ENCODE data around the gene CRNKL1.

The CRNKL1 gene

DNA sequence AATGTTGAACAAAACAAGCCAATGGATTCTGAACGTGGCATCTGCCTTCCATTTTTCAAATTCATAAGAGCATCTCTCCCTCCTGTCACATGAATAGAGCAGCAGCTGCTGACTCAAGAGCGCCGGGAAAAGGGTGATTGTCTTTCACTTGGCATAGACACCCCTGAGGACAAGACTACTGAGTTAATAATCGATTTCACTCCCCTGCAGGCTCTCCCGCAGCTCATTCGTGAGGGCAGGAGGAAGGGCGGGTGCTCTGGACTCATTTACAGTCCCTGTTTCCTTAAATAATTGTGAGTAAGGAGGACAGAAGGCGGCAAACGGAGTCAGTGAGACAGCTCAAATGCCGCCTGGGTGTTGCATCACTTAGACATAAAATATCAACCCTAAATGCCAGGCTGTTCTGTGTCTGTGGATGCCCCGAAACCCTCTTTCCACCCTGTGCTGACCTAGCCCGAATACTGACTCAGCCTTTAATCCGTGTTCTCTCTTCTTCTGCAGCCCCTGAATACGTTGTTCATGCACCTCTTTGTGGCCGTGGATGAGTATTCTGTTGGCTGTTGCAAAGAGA is 21.6 kb upstream of the CRNKL1 start:
- H2AFZ ChIP-seq (ENCODE audit: low read depth, low read length, severe bottlenecking) = no peak overlapping the region
- TF ChIP-seq EZH2phosphoT487 (conservative IDR thresholded peaks at IDR 0.05; ENCODE audit: low read length) = no peak
- TF ChIP-seq, protein P1, sequence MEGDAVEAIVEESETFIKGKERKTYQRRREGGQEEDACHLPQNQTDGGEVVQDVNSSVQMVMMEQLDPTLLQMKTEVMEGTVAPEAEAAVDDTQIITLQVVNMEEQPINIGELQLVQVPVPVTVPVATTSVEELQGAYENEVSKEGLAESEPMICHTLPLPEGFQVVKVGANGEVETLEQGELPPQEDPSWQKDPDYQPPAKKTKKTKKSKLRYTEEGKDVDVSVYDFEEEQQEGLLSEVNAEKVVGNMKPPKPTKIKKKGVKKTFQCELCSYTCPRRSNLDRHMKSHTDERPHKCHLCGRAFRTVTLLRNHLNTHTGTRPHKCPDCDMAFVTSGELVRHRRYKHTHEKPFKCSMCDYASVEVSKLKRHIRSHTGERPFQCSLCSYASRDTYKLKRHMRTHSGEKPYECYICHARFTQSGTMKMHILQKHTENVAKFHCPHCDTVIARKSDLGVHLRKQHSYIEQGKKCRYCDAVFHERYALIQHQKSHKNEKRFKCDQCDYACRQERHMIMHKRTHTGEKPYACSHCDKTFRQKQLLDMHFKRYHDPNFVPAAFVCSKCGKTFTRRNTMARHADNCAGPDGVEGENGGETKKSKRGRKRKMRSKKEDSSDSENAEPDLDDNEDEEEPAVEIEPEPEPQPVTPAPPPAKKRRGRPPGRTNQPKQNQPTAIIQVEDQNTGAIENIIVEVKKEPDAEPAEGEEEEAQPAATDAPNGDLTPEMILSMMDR (IDR thresholded peaks at IDR 0.05; ENCODE audit: insufficient read depth, low read length, poor library complexity, severe bottlenecking) = no peak
- H3K27me3 ChIP-seq (ENCODE audit: low read length) = no peaks in the 10 kb centered on the region
- H3K9ac ChIP-seq (ENCODE audit: low read length) = no peak overlapping the region
- no peaks in the 10 kb centered on the region for H3K36me3 ChIP-seq (ENCODE audit: low read length)
- H3K9me3 ChIP-seq (ENCODE audit: insufficient read depth, low read length) = no peaks in the 10 kb centered on the region
- H4K20me1 ChIP-seq (ENCODE audit: low read depth, low read length) = no peaks in the 10 kb centered on the region
- no peaks in the 10 kb centered on the region for H3K9me2 ChIP-seq (replicated peaks; ENCODE audit: insufficient read depth, low read length)
- no peak overlapping the region for H3K27ac ChIP-seq (ENCODE audit: low read depth, low read length)
- H3K4me2 ChIP-seq (ENCODE audit: low read depth, low read length, poor library complexity, severe bottlenecking) = no peak overlapping the region
- no peaks in the 10 kb centered on the region for H3K79me2 ChIP-seq (ENCODE audit: insufficient read depth, low read length)
- no peak overlapping the region for H3K4me3 ChIP-seq (ENCODE audit: insufficient read depth, low read length, poor library complexity, severe bottlenecking)
- no peaks in the 10 kb centered on the region for H3F3A ChIP-seq (ENCODE audit: insufficient read depth)

DNA sequence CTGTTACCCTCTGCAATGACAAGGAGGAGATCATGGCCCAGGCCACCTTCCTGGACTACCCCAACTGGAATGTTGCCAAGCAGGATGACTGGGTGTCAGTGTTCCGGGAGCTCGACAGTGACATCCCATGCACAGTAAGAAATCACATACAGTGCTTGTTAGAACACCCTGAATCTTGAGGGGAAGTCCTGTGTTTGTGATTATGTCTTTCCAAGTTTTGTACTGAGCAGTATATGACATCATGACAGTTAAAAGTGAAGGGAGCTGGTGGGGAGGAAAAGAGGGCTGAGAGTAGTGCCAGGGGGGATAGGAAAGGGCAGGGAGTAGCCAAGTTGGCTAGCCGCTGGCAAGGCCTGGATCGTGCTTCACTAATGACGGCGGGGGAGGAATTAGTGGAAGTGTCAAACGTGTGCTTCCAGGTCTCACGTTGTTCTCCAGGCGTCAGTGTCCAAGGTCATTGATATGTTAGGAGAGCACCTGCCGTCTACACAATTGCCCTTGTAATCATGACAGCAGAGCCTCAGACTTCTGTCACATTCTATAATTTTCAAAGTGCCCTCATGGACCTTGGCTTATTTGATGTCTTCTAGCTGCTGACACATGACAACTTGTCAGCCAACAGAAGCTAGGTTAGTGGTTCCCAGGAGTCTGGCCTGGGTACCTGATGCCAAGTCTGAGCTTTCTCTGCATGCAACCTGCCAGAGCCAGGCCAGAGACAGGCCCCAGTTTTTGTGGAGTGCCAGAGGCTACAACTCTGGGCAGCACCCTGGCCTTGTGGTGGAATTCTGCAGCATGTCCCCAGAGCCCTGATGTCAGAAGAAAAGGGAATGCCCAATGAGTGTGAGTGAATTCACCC is 18.8 kb upstream of the CRNKL1 start:
- Histone ChIP-seq H3K4me2 (ENCODE audit: low read depth, low read length, poor library complexity, severe bottlenecking) (no peak overlapping the region), H3K36me3 (ENCODE audit: low read length) (no peaks in the 10 kb centered on the region)

DNA sequence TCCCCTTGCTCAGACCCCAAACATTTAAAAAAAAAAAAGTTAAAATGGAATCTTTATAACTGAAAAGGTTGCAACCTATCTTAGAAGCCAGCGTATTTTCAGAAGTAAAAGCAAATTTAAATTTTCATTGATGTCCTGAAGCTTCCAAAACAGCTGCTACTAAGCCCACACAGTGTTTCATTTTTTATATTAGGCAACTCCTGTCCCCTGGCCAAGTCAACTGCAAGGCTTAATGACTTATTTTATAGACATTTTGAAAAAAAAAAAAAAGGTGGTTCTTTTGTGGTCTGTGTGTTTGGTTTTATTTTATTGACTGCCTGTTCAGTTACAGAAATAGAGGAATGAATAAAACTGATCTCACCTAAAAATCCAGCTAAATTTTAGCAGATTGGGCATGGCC is 13.1 kb upstream of the CRNKL1 start:
- Histone ChIP-seq H3K4me2 (ENCODE audit: low read depth, low read length, poor library complexity, severe bottlenecking) (no peak overlapping the region), H3K27ac (ENCODE audit: low read depth, low read length) (no peak overlapping the region), H3K9me2 (replicated peaks; ENCODE audit: insufficient read depth, low read length) (no peaks in the 10 kb centered on the region), H3F3A (ENCODE audit: insufficient read depth) (no peaks in the 10 kb centered on the region), H3K4me3 (ENCODE audit: insufficient read depth, low read length, poor library complexity, severe bottlenecking) (no peak overlapping the region), H3K9me3 (ENCODE audit: insufficient read depth, low read length) (no peaks in the 10 kb centered on the region), H3K27me3 (ENCODE audit: low read length) (no peaks in the 10 kb centered on the region), H3K36me3 (ENCODE audit: low read length) (no peaks in the 10 kb centered on the region), H4K20me1 (ENCODE audit: low read depth, low read length) (no peaks in the 10 kb centered on the region), H3K79me2 (ENCODE audit: insufficient read depth, low read length) (no peaks in the 10 kb centered on the region), H3K9ac (ENCODE audit: low read length) (no peak overlapping the region), H2AFZ (ENCODE audit: low read depth, low read length, severe bottlenecking) (no peak overlapping the region)
- TF ChIP-seq, protein P1 (IDR thresholded peaks at IDR 0.05; ENCODE audit: insufficient read depth, low read length, poor library complexity, severe bottlenecking) = no peak
- TF ChIP-seq EZH2phosphoT487 (conservative IDR thresholded peaks at IDR 0.05; ENCODE audit: low read length) = no peak

More for the DNA sequence above, 18.8 kb upstream of the CRNKL1 start:
- Histone ChIP-seq H3K27me3 (ENCODE audit: low read length) (no peaks in the 10 kb centered on the region), H3K27ac (ENCODE audit: low read depth, low read length) (no peak overlapping the region), H4K20me1 (ENCODE audit: low read depth, low read length) (no peaks in the 10 kb centered on the region), H3F3A (ENCODE audit: insufficient read depth) (no peaks in the 10 kb centered on the region), H3K4me3 (ENCODE audit: insufficient read depth, low read length, poor library complexity, severe bottlenecking) (no peak overlapping the region), H3K79me2 (ENCODE audit: insufficient read depth, low read length) (no peaks in the 10 kb centered on the region), H2AFZ (ENCODE audit: low read depth, low read length, severe bottlenecking) (no peak overlapping the region), H3K9me2 (replicated peaks; ENCODE audit: insufficient read depth, low read length) (no peaks in the 10 kb centered on the region), H3K9me3 (ENCODE audit: insufficient read depth, low read length) (no peaks in the 10 kb centered on the region), H3K9ac (ENCODE audit: low read length) (no peak overlapping the region)
- TF ChIP-seq EZH2phosphoT487 (conservative IDR thresholded peaks at IDR 0.05; ENCODE audit: low read length) = no peak
- TF ChIP-seq, protein P1 (IDR thresholded peaks at IDR 0.05; ENCODE audit: insufficient read depth, low read length, poor library complexity, severe bottlenecking) = no peak
